G401.6 (cell line): ENCODE data around the gene MAST4.

ENCODE experiments used
- FAIRE-seq: peaks from 2 replicates; lab custom pipeline; 2012; peaks lifted over from hg19 to GRCh38; lab: Jason Lieb, UNC

Gene MAST4

DNA sequence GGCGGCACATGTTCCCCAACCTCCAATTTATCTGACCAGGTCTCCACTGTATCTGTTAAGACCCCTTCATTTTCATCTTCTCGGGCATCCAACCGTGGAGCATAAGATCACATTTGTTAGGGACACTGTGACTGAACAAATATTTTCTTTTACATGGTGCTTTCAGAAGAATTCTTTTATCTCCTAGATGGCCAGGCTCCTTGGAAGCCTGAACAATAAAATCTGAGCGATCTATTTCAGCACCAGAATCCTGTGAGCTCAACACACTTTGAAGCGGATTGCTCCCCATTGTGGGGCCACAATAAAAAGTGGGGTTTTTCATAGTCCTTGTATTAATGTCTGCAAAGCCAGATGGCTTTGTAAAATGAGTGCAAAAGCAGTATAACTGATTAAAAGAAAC lies 326.7 kb downstream of the MAST4 start:
- FAIRE-seq, result no peak

DNA sequence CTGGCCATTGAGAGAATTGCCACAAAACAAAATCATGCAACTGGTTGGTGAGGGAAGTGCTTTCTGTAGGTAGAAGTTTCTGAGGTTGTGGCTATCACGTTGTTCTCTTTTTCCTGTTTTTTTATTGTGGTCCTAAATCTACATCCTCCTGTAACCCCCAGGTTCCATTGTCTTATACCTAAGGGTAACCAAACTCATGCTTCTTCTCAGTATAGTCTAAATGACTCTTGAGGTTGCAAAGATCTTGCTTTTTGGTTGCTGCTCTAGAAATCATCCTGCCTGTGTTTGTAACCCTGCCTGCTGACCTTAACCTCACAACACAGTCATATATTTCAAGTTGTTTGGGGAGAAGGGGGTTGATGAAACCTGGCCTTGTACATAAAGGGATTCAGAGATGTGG lies 327.3 kb downstream of the MAST4 start:
- FAIRE-seq, result no peak

- no peak for FAIRE-seq
Measured at GRCh38 chr5:66923922-66924321, 327.7 kb downstream of the MAST4 start.

GRCh38 chr5:66927140-66927539 lies 330.9 kb downstream of the MAST4 start:
- no peak for FAIRE-seq

DNA sequence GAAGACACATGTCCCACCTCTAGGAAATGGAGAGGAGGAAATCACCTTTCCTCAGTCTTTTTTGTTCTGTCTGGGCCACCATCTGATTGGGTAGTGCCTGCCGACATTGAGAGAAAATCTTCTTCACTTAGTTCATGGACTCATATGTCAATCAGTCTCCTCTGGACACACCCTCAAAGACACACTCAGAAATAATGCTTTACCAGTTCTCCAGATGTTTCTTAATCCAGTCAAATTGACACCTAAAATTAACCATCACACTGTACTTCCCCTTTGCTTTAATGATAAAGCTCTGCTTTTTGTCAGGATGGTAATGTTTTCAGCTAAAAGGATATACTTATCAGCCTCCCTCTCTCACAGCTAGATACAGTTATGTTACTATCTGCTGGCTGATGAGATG lies 333.1 kb downstream of the MAST4 start:
- no peak for FAIRE-seq

GRCh38 chr5:66929995-66930394 lies 333.8 kb downstream of the MAST4 start:
- FAIRE-seq, result no peak

- FAIRE-seq, result no peak
Measured at GRCh38 chr5:66931651-66932050, 335.5 kb downstream of the MAST4 start.

GRCh38 chr5:66932457-66932856 lies 336.3 kb downstream of the MAST4 start:
- no peak for FAIRE-seq

GRCh38 chr5:66933066-66933465 lies 336.9 kb downstream of the MAST4 start:
- FAIRE-seq, result no peak

DNA sequence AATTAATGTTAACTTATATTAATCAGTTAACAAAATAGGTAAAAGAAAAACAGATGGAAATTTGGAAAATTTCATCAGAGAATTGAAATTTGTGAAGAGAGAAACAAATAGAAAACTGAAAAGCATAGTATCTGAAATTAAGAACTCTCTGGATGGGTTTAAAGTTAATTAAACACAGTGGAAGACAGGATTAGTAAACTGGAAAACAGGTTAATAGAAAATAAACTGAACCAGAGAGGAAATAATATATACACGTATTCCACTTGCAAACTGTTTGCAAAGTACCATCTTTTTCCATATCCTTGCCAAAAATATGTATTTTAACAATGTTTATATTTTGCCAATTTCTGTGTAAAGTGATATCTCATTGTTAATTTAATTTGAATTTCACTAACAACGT lies 342.9 kb downstream of the MAST4 start:
- FAIRE-seq, result no peak

GRCh38 chr5:66945389-66946349 lies 349.5 kb downstream of the MAST4 start:
- no peak for FAIRE-seq

DNA sequence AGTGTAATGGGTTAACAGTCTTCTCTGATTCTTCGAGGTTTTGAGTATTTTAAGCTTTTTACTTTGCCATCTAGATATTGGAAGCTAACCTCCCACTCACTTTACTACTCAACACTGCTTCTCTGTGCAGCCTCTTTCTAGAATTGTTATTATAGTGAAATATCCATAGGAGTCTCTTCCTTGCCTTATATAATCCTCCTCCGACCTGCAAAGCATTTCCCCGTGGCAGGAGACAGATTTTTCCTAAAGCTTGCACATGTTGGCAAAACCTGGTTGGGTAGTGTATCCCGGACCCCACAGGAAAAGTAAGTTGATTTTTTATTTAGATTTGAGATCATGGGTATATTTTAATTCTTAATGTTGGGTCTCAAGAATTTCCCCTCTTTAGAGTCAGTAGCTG lies 351.3 kb downstream of the MAST4 start:
- FAIRE-seq, result no peak

DNA sequence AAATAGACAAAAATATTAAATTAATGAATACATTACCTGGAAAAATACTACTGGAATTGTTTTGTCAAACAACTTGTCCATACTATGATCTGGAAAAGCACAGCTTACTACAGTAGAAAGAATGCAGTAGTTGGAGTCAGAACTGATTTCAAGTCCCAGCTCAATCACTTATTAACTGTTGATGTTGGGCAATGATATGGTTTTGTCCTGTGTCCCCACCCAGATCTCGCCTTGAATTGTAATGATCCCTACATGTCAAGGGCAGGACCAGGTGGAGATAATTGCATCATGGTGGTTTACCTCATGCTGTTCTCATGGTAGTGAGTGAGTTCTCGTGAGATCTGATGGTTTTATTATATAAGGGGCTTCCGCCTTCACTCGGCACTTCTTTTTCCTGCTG lies 352.9 kb downstream of the MAST4 start:
- no peak for FAIRE-seq

DNA sequence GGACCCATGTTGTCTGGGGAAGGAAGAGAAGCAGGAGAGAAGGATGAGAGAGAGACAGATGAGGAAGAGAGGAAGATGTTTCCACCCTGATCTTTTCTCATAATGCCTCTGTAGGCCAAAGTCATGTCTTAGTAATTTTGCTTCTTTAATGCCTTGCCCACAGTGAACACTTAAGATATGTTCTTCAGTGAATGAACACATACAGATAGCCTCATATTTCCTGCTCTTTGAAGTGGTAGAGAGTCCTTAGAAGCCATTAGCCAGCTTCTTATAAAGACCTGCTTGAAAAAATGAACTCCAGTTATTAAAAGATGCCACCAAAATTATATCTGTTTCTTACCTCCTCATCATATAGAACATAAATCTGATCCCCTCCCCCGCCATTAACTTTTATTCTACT lies 356.0 kb downstream of the MAST4 start:
- FAIRE-seq, result no peak

- FAIRE-seq, result no peak
Measured at GRCh38 chr5:66956439-66956838, 360.2 kb downstream of the MAST4 start.

GRCh38 chr5:66958201-66958979 lies 362.2 kb downstream of the MAST4 start:
- FAIRE-seq, result no peak

DNA sequence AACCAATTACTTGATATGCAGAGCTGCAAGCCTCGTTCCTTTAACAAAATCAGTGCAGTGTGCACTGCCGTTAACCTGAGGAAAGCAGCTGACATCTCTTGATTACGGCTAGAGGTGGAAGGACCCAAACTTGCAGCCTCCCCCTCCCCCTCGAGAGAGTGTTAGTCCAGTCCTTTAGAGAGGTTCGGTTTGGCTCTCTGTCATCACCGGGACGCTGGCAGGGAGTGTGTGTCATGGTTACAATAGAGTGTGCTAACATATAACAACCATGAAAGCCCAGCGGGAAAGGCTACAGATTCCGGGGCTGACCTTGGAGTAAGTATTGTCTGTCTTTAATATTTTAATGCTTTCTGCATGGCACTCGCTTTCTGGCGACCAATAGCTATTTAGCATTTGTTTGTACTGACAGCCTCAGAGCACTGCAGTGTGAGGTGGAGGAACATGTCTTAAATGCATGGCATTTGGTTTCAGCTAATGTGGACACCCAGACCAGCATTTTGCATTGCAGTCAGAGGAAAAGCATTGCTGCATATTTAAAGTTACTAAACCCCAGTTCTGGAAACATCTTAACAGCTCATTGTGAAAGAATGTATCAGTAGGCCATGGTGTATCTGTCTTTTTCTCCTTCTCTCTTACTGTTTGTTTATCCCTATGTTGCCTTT lies 362.9 kb downstream of the MAST4 start:
- no peak for FAIRE-seq

DNA sequence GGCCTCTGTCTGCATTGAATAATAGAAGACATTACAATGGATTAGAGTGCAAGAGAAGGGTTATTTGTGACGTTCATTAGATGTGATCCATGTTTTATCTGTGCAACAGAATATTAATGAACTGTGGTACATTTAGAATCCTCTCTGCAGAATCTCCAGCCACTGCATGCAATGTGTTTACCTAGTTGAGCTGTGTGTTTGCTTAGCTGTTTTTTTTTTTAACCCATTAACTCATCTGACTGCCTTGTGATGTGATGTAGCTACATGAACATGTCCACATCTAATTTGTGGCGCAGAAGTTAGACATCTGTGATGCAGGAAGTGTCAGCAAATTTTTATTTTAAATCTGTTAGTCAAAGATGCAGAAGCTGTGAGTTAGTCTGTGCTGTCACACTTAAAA lies 363.5 kb downstream of the MAST4 start:
- no peak for FAIRE-seq

GRCh38 chr5:66960369-66961137 lies 364.4 kb downstream of the MAST4 start:
- no peak for FAIRE-seq

DNA sequence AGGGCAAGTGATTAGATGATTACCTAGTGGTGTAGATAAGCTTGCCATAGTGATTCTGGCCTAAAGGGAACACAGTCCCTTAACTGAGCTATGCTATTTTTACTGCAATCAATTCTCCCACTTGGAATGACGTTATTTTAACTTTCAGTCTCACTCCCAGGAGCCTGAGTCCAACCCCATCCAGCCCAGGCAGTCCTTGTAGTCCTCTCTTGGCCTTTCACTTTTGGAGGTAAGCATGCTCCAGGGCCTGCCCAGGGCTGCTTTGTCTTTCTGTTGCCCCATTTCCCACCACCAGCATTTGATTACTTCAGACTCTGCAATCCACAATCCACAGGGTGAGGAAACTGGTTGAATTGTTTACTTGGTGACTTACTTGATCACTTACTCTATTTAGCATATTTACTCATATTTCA lies 367.4 kb downstream of the MAST4 start:
- no peak for FAIRE-seq

- no peak for FAIRE-seq
Measured at GRCh38 chr5:66966439-66966838, 370.2 kb downstream of the MAST4 start.

GRCh38 chr5:66967102-66967501 lies 370.9 kb downstream of the MAST4 start:
- no peak for FAIRE-seq
